GM23248 (cell line): Measurements from ENCODE around the gene OR52E8. TPM values are rescaled to one million over a fixed set of nuclear protein-coding genes. Genes with fewer than 3 reads are reported as not detected.

Experiments
- DNase-seq: peaks from one replicate; pipeline ENCODE4 v3.0.0-alpha.2; 2015
- H2AFZ ChIP-seq: fragments of 200-600 bp; sonication (generic); 2 replicates; pipeline ENCODE4 v1.6.1; 2016; ENCODE audit warnings: antibody characterized with exemption
- H3F3A ChIP-seq: fragments of 200-600 bp; sonication (generic); 2 replicates; pipeline ENCODE4 v1.6.1; 2016; ENCODE audit warnings: mild to moderate bottlenecking, antibody characterized with exemption, mixed run types; ENCODE audit not compliant: insufficient read depth
- H3K27ac ChIP-seq: fragments of 200-600 bp; sonication (generic); 2 replicates; pipeline ENCODE4 v1.5.1; 2016; ENCODE audit warnings: mild to moderate bottlenecking
- H3K27me3 ChIP-seq: fragments of 200-600 bp; sonication (generic); replicated peaks from 2 replicates; pipeline ENCODE4 v1.6.1; 2016; ENCODE audit warnings: mild to moderate bottlenecking; ENCODE audit not compliant: insufficient read depth
- H3K36me3 ChIP-seq: fragments of 200-600 bp; sonication (generic); 2 replicates; pipeline ENCODE4 v1.6.1; 2016; ENCODE audit warnings: low read depth, mild to moderate bottlenecking
- H3K4me1 ChIP-seq: fragments of 200-600 bp; sonication (generic); 2 replicates; pipeline ENCODE4 v1.6.1; 2016; ENCODE audit warnings: mild to moderate bottlenecking; ENCODE audit not compliant: insufficient read depth
- H3K4me2 ChIP-seq: fragments of 200-600 bp; sonication (generic); one replicate; pipeline ENCODE4 v1.6.1; 2016; ENCODE audit warnings: mild to moderate bottlenecking; ENCODE audit not compliant: unreplicated experiment
- H3K4me3 ChIP-seq: fragments of 200-600 bp; sonication (generic); 2 replicates; pipeline ENCODE4 v1.5.1; 2016; ENCODE audit warnings: mild to moderate bottlenecking
- H3K79me2 ChIP-seq: fragments of 200-600 bp; sonication (generic); 2 replicates; pipeline ENCODE4 v1.6.1; 2016; ENCODE audit warnings: mild to moderate bottlenecking; ENCODE audit not compliant: insufficient read depth
- H3K9ac ChIP-seq: fragments of 200-600 bp; sonication (generic); 2 replicates; pipeline ENCODE4 v1.6.1; 2016; ENCODE audit warnings: mild to moderate bottlenecking
- H3K9me2 ChIP-seq: fragments of 200-600 bp; sonication (generic); 2 replicates; pipeline ENCODE4 v1.6.1; 2016; ENCODE audit warnings: mixed run types, mild to moderate bottlenecking, moderate library complexity; ENCODE audit not compliant: insufficient read depth
- H3K9me3 ChIP-seq: fragments of 200-600 bp; sonication (generic); one replicate; pipeline ENCODE4 v1.6.1; 2017; ENCODE audit warnings: low read depth
- H4K20me1 ChIP-seq: fragments of 200-600 bp; sonication (generic); 2 replicates; pipeline ENCODE4 v1.6.0; 2016; ENCODE audit not compliant: insufficient read depth
- EZH2 ChIP-seq: fragments of 200-600 bp; sonication (generic); IDR thresholded peaks from 2 replicates; pipeline ENCODE4 v1.6.1; 2018; ENCODE audit warnings: antibody characterized with exemption, mild to moderate bottlenecking; ENCODE audit not compliant: insufficient read depth, poor library complexity, severe bottlenecking
- EZH2phosphoT487 ChIP-seq: fragments of 200-600 bp; sonication (generic); IDR thresholded peaks from 2 replicates; pipeline ENCODE4 v1.6.1; 2018; ENCODE audit warnings: antibody characterized with exemption, moderate library complexity, mild to moderate bottlenecking, low read depth; ENCODE audit not compliant: insufficient read depth
- WGBS, 2 experiments: methylation state at CpG; one replicate each; pipeline ENCODE4 v1.1.6; 2015 to 2017; ENCODE audit warnings: low lambda C conversion rate in 2 of 2, low coverage in 1 of 2; ENCODE audit errors: missing lambda C conversion rate in 2 of 2; 5-methylcytosine and 5-hydroxymethylcytosine counted together
- in situ Hi-C: fragments of 300-500 bp; cut with MboI; formaldehyde crosslinking; loops from 2 replicates; pipeline ENCODE4 v1.15.0; 2020
- polyA plus RNA-seq: library from polyadenylated mRNA; unstranded; fragments of >200 nt; fragmentation: Nextera tagmentation; extraction: Ambion mirVana; gene quantifications from 2 replicates; pipeline ENCODE4 v1.2.1, GENCODE V29; 2016
- total RNA-seq: library from RNA; depleted of rRNA; stranded (reverse); fragments of >200 nt; shearing (Covaris generic); gene quantifications from 2 replicates; pipeline ENCODE4 v1.2.3, GENCODE V29; 2014

The OR52E8 gene
- total and polyA plus RNA-seq, 2 experiments from 2014 or later, result not detected

GRCh38 chr11:5865826-5866225, 8.3 kb upstream of the OR52E8 start:
- DNase-seq, result no peak
- H2AFZ ChIP-seq, result no peak overlapping the region
- H3K4me3 ChIP-seq, result no peak overlapping the region
- no peaks in the 10 kb centered on the region for H3F3A ChIP-seq
- no peaks in the 10 kb centered on the region for H3K79me2 ChIP-seq
- H3K27ac ChIP-seq, result no peak overlapping the region
- H3K9me3 ChIP-seq, result no peaks in the 10 kb centered on the region
- WGBS, 2 experiments, result 33 to 38% methylated on average over 2 of the region's 2 CpGs
- no peaks in the 10 kb centered on the region for H3K36me3 ChIP-seq
- H3K9me2 ChIP-seq, result no peaks in the 10 kb centered on the region
- H3K27me3 ChIP-seq, result no peaks in the 10 kb centered on the region
- no peak overlapping the region for H3K4me2 ChIP-seq
- no peaks in the 10 kb centered on the region for H3K4me1 ChIP-seq
- in situ Hi-C loops, result no loop called here
- no peak overlapping the region for H3K9ac ChIP-seq
- H4K20me1 ChIP-seq, result no peaks in the 10 kb centered on the region
- TF ChIP-seq EZH2 (no peak), EZH2phosphoT487 (no peak)

- Histone ChIP-seq H4K20me1 (no peaks in the 10 kb centered on the region), H3K4me1 (no peaks in the 10 kb centered on the region)
Measured at GRCh38 chr11:5851002-5851401, 6.5 kb downstream of the OR52E8 start.

GRCh38 chr11:5847711-5848110, 9.8 kb downstream of the OR52E8 start:
- Histone ChIP-seq H3K9ac (no peak overlapping the region), H3K36me3 (no peaks in the 10 kb centered on the region), H3K27me3 (no peaks in the 10 kb centered on the region), H3K9me2 (no peaks in the 10 kb centered on the region), H3F3A (no peaks in the 10 kb centered on the region), H3K4me1 (no peaks in the 10 kb centered on the region), H3K4me3 (no peak overlapping the region), H3K27ac (no peak overlapping the region), H3K9me3 (no peaks in the 10 kb centered on the region), H3K79me2 (no peaks in the 10 kb centered on the region), H4K20me1 (no peaks in the 10 kb centered on the region), H3K4me2 (no peak overlapping the region), H2AFZ (no peak overlapping the region)
- no peak for DNase-seq
- TF ChIP-seq EZH2 (no peak), EZH2phosphoT487 (no peak)
- in situ Hi-C loops, result no loop called here

More at GRCh38 chr11:5851002-5851401, 6.5 kb downstream of the OR52E8 start:
- no peaks in the 10 kb centered on the region for H3K9me3 ChIP-seq
- no peaks in the 10 kb centered on the region for H3K79me2 ChIP-seq
- H3K9me2 ChIP-seq, result no peaks in the 10 kb centered on the region
- no peak for DNase-seq
- 60 to 77% methylated on average over 1 of the region's 1 CpG for WGBS, 2 experiments
- no peak overlapping the region for H3K4me3 ChIP-seq
- H3F3A ChIP-seq, result no peaks in the 10 kb centered on the region
- H2AFZ ChIP-seq, result no peak overlapping the region
- H3K27ac ChIP-seq, result no peak overlapping the region
- no peak overlapping the region for H3K9ac ChIP-seq
- no peaks in the 10 kb centered on the region; the same call in 1 of the 2 replicates for H3K27me3 ChIP-seq
- H3K36me3 ChIP-seq, result no peaks in the 10 kb centered on the region
- in situ Hi-C loops, result no loop called here
- TF ChIP-seq EZH2 (no peak), EZH2phosphoT487 (no peak)
- no peak overlapping the region for H3K4me2 ChIP-seq

- no peaks in the 10 kb centered on the region for H3K9me3 ChIP-seq
- H3K4me1 ChIP-seq, result no peaks in the 10 kb centered on the region
- H3K27ac ChIP-seq, result no peak overlapping the region
- H4K20me1 ChIP-seq, result no peaks in the 10 kb centered on the region
- no peak for DNase-seq
- H3K36me3 ChIP-seq, result no peaks in the 10 kb centered on the region
- H2AFZ ChIP-seq, result no peak overlapping the region
- no peaks in the 10 kb centered on the region for H3K9me2 ChIP-seq
- H3F3A ChIP-seq, result no peaks in the 10 kb centered on the region
- no peaks in the 10 kb centered on the region for H3K79me2 ChIP-seq
- H3K9ac ChIP-seq, result no peak overlapping the region
- in situ Hi-C loops, result no loop called here
- TF ChIP-seq EZH2phosphoT487, result no peak
- TF ChIP-seq EZH2, result no peak
- no peak overlapping the region for H3K4me3 ChIP-seq
- no peaks in the 10 kb centered on the region for H3K27me3 ChIP-seq
- WGBS, 2 experiments, result 11 to 12% methylated on average over 1 of the region's 1 CpG
- no peak overlapping the region for H3K4me2 ChIP-seq
Measured at GRCh38 chr11:5846701-5847100, 10.8 kb downstream of the OR52E8 start.

GRCh38 chr11:5841797-5842196, 15.7 kb downstream of the OR52E8 start, which contains the start of gene OR52E6:
Gene OR52E6 (minus strand): TSS chr11:5841897. CDS start chr11:5841897, 0 bp downstream.
- no peaks in the 10 kb centered on the region for H3K79me2 ChIP-seq
- H3K9me2 ChIP-seq, result no peaks in the 10 kb centered on the region
- WGBS, 2 experiments, result 0% methylated on average over 1 of the region's 1 CpG
- DNase-seq, result no peak
- no peak within 1 kb of the TSS for H3K4me2 ChIP-seq
- TF ChIP-seq EZH2 (no peak), EZH2phosphoT487 (no peak)
- no peaks in the 10 kb centered on the region for H3F3A ChIP-seq
- in situ Hi-C loops, result no loop called here
- H3K4me1 ChIP-seq, result no peaks in the 10 kb centered on the region
- H2AFZ ChIP-seq, result no peak within 1 kb of the TSS
- H3K9me3 ChIP-seq, result no peaks in the 10 kb centered on the region
- no peaks in the 10 kb centered on the region for H4K20me1 ChIP-seq
- H3K27me3 ChIP-seq, result no peaks in the 10 kb centered on the region
- H3K27ac ChIP-seq, result no peak within 1 kb of the TSS
- H3K4me3 ChIP-seq, result no peak within 1 kb of the TSS
- no peak within 1 kb of the TSS for H3K9ac ChIP-seq
- no peaks in the 10 kb centered on the region for H3K36me3 ChIP-seq
